HEK293 (cell line): Measurements from ENCODE around the gene DISP3.

ENCODE experiments used
- GLIS2 ChIP-seq: fragments of 450-650 bp; formaldehyde crosslinking; IDR thresholded peaks from 2 replicates; pipeline ENCODE4 v1.5.1; 2016; ENCODE audit warnings: missing biosample characterization, missing genetic modification characterization
- ZNF776 ChIP-seq: fragments of 450-650 bp; formaldehyde crosslinking; IDR thresholded peaks from 2 replicates; pipeline ENCODE4 v1.5.0; 2017; ENCODE audit warnings: missing biosample characterization, missing genetic modification characterization, borderline replicate concordance
- ZSCAN18 ChIP-seq: fragments of 450-650 bp; formaldehyde crosslinking; IDR thresholded peaks from 2 replicates; pipeline ENCODE4 v1.5.1; 2016; ENCODE audit warnings: missing biosample characterization, missing genetic modification characterization
- TF ChIP-seq, protein P1 (sequence below): fragments of 450-650 bp; formaldehyde crosslinking; IDR thresholded peaks from 2 replicates; pipeline ENCODE4 v1.5.1; 2016; ENCODE audit warnings: missing biosample characterization, missing genetic modification characterization

- TF ChIP-seq ZSCAN18 (tag by site-specific recombination) (no peak), ZNF776 (tag by site-specific recombination) (no peak), GLIS2 (tag by site-specific recombination) (no peak)
- TF ChIP-seq, protein P1, sequence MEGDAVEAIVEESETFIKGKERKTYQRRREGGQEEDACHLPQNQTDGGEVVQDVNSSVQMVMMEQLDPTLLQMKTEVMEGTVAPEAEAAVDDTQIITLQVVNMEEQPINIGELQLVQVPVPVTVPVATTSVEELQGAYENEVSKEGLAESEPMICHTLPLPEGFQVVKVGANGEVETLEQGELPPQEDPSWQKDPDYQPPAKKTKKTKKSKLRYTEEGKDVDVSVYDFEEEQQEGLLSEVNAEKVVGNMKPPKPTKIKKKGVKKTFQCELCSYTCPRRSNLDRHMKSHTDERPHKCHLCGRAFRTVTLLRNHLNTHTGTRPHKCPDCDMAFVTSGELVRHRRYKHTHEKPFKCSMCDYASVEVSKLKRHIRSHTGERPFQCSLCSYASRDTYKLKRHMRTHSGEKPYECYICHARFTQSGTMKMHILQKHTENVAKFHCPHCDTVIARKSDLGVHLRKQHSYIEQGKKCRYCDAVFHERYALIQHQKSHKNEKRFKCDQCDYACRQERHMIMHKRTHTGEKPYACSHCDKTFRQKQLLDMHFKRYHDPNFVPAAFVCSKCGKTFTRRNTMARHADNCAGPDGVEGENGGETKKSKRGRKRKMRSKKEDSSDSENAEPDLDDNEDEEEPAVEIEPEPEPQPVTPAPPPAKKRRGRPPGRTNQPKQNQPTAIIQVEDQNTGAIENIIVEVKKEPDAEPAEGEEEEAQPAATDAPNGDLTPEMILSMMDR (tag by site-specific recombination) = no peak
These were observed 3.2 kb upstream of the DISP3 start for GRCh38 chr1:11475748-11476147.
